ENCODE data around the gene MYMK.

The MYMK gene

GRCh38 chr9:133468374-133468773 lies 56.4 kb downstream of the MYMK start:
- Histone ChIP-seq H3K79me1 (ENCODE audit: low read length) (no peaks in the 10 kb centered on the region), H2AFZ (ENCODE audit: insufficient read depth, low read length, poor library complexity) (no peak overlapping the region), H3K23ac (ENCODE audit: low read length) (no peak overlapping the region), H3K27ac (ENCODE audit: low read depth, low read length) (no peak overlapping the region), H2BK12ac (ENCODE audit: low read length) (no peak overlapping the region), H3K79me2 (ENCODE audit: control insufficient read depth, insufficient read depth, low read length, poor library complexity) (no peaks in the 10 kb centered on the region), H2AK5ac (ENCODE audit: low read length) (no peak overlapping the region), H4K12ac (ENCODE audit: low read depth, low read length) (no peak overlapping the region), H4K91ac (ENCODE audit: low read depth, low read length) (no peak overlapping the region), H2BK120ac (ENCODE audit: insufficient read depth, low read length, poor library complexity) (no peak overlapping the region), H3K9ac (ENCODE audit: low read length) (no peak overlapping the region), H3K4ac (ENCODE audit: low read depth, low read length) (no peak overlapping the region), H3K14ac (ENCODE audit: low read length) (no peak overlapping the region), H3K4me2 (ENCODE audit: low read length) (no peak overlapping the region), H3K27me3 (ENCODE audit: insufficient read depth, low read length) (no peaks in the 10 kb centered on the region), H3K4me1 (ENCODE audit: control insufficient read depth in 1 of 2, insufficient read depth in 2 of 2, low read length in 2 of 2) (no peaks in the 10 kb centered on the region), H4K8ac (ENCODE audit: low read depth, low read length) (no peak overlapping the region), H3K18ac (ENCODE audit: low read length) (no peak overlapping the region), H3K4me3 (ENCODE audit: low read depth, low read length) (no peak overlapping the region), H2BK5ac (ENCODE audit: low read depth, low read length, poor library complexity) (no peak overlapping the region), H3K9me3 (ENCODE audit: insufficient read depth, low read depth, low read length) (no peaks in the 10 kb centered on the region), H3K36me3 (ENCODE audit: control insufficient read depth in 1 of 2, insufficient read depth in 2 of 2, low read length in 2 of 2) (peaks cover 18 to 19% of the 10 kb centered on the region in 2 experiments)
- no CpG with 5 or more reads among the region's 11 CpGs for WGBS (ENCODE audit: extremely low coverage, insufficient coverage, insufficient read length)
- DNase-seq = no peak

GRCh38 chr9:133467101-133467500 lies 57.7 kb downstream of the MYMK start:
- H3K79me1 ChIP-seq (ENCODE audit: low read length) = no peaks in the 10 kb centered on the region

DNA sequence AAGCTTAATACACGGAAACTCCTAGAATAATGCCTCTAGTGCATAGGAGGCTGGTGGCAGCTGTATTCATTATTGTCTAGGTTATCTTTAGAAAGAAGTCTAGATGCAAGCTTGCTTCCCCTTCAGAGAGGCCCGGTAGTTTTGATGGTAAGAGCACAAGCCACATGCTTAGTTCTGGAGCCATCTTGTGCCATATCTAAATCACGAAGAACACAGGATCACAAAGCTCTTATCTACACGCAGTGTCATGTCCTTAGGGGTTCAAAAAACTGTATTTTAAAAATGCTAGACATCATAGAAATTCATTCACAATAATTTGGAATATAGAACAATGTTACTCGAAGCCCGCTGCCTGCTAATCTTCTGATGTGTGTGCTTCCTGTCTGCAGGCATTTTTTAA lies 58.8 kb downstream of the MYMK start:
- no peak overlapping the region for H2AK5ac ChIP-seq (ENCODE audit: low read length)
- H4K91ac ChIP-seq (ENCODE audit: low read depth, low read length) = no peak overlapping the region
- whole genome bisulfite sequencing (ENCODE audit: extremely low coverage, insufficient coverage, insufficient read length) = no CpG with 5 or more reads among the region's 6 CpGs

More at GRCh38 chr9:133467101-133467500, 57.7 kb downstream of the MYMK start:
- Histone ChIP-seq H3K9ac (ENCODE audit: low read length) (no peak overlapping the region), H2BK5ac (ENCODE audit: low read depth, low read length, poor library complexity) (no peak overlapping the region), H3K18ac (ENCODE audit: low read length) (no peak overlapping the region), H3K79me2 (ENCODE audit: control insufficient read depth, insufficient read depth, low read length, poor library complexity) (no peaks in the 10 kb centered on the region), H2AFZ (ENCODE audit: insufficient read depth, low read length, poor library complexity) (no peak overlapping the region), H4K12ac (ENCODE audit: low read depth, low read length) (no peak overlapping the region), H4K8ac (ENCODE audit: low read depth, low read length) (no peak overlapping the region), H3K23ac (ENCODE audit: low read length) (no peak overlapping the region), H3K27ac (ENCODE audit: low read depth, low read length) (no peak overlapping the region), H2AK5ac (ENCODE audit: low read length) (no peak overlapping the region), H2BK120ac (ENCODE audit: insufficient read depth, low read length, poor library complexity) (no peak overlapping the region), H4K91ac (ENCODE audit: low read depth, low read length) (no peak overlapping the region), H3K14ac (ENCODE audit: low read length) (no peak overlapping the region), H3K36me3 (ENCODE audit: control insufficient read depth in 1 of 2, insufficient read depth in 2 of 2, low read length in 2 of 2) (peaks cover 15% of the 10 kb centered on the region in 2 experiments), H3K4me3 (ENCODE audit: low read depth, low read length) (no peak overlapping the region), H3K9me3 (ENCODE audit: insufficient read depth, low read depth, low read length) (no peaks in the 10 kb centered on the region), H3K27me3 (ENCODE audit: insufficient read depth, low read length) (no peaks in the 10 kb centered on the region), H2BK12ac (ENCODE audit: low read length) (no peak overlapping the region), H3K4me1 (ENCODE audit: control insufficient read depth in 1 of 2, insufficient read depth in 2 of 2, low read length in 2 of 2) (peaks cover 0 to 1% of the 10 kb centered on the region in 2 experiments), H3K4ac (ENCODE audit: low read depth, low read length) (no peak overlapping the region), H3K4me2 (ENCODE audit: low read length) (no peak overlapping the region)
- DNase-seq = no peak
- WGBS (ENCODE audit: extremely low coverage, insufficient coverage, insufficient read length) = no CpG with 5 or more reads among the region's 10 CpGs

GRCh38 chr9:133464638-133465037 lies 60.1 kb downstream of the MYMK start:
- Histone ChIP-seq H3K14ac (ENCODE audit: low read length) (no peak overlapping the region), H3K4me1 (ENCODE audit: control insufficient read depth in 1 of 2, insufficient read depth in 2 of 2, low read length in 2 of 2) (peaks cover 5 to 8% of the 10 kb centered on the region in 2 experiments), H3K27me3 (ENCODE audit: insufficient read depth, low read length) (no peaks in the 10 kb centered on the region), H3K79me2 (ENCODE audit: control insufficient read depth, insufficient read depth, low read length, poor library complexity) (peaks cover 2% of the 10 kb centered on the region), H3K4me3 (ENCODE audit: low read depth, low read length) (no peak overlapping the region), H3K18ac (ENCODE audit: low read length) (no peak overlapping the region), H4K91ac (ENCODE audit: low read depth, low read length) (no peak overlapping the region), H2BK120ac (ENCODE audit: insufficient read depth, low read length, poor library complexity) (no peak overlapping the region), H4K12ac (ENCODE audit: low read depth, low read length) (no peak overlapping the region), H3K4me2 (ENCODE audit: low read length) (no peak overlapping the region), H2BK5ac (ENCODE audit: low read depth, low read length, poor library complexity) (no peak overlapping the region), H2AK5ac (ENCODE audit: low read length) (no peak overlapping the region), H3K9ac (ENCODE audit: low read length) (no peak overlapping the region), H2AFZ (ENCODE audit: insufficient read depth, low read length, poor library complexity) (no peak overlapping the region), H3K79me1 (ENCODE audit: low read length) (peaks cover 5% of the 10 kb centered on the region), H2BK12ac (ENCODE audit: low read length) (no peak overlapping the region), H3K36me3 (ENCODE audit: control insufficient read depth in 1 of 2, insufficient read depth in 2 of 2, low read length in 2 of 2) (peaks cover 9 to 11% of the 10 kb centered on the region in 2 experiments), H3K9me3 (ENCODE audit: insufficient read depth, low read depth, low read length) (no peaks in the 10 kb centered on the region), H3K4ac (ENCODE audit: low read depth, low read length) (no peak overlapping the region), H3K27ac (ENCODE audit: low read depth, low read length) (no peak overlapping the region), H3K23ac (ENCODE audit: low read length) (no peak overlapping the region), H4K8ac (ENCODE audit: low read depth, low read length) (no peak overlapping the region)
- no CpG with 5 or more reads among the region's 10 CpGs for WGBS (ENCODE audit: extremely low coverage, insufficient coverage, insufficient read length)
- no peak for DNase-seq

More for the DNA sequence above, 58.8 kb downstream of the MYMK start:
- no peak overlapping the region for H4K12ac ChIP-seq (ENCODE audit: low read depth, low read length)
- peaks cover 2 to 5% of the 10 kb centered on the region in 2 experiments for H3K4me1 ChIP-seq (ENCODE audit: control insufficient read depth in 1 of 2, insufficient read depth in 2 of 2, low read length in 2 of 2)
- H3K14ac ChIP-seq (ENCODE audit: low read length) = no peak overlapping the region
- H2BK12ac ChIP-seq (ENCODE audit: low read length) = no peak overlapping the region
- H4K8ac ChIP-seq (ENCODE audit: low read depth, low read length) = no peak overlapping the region
- H3K4ac ChIP-seq (ENCODE audit: low read depth, low read length) = no peak overlapping the region
- no peak overlapping the region for H3K9ac ChIP-seq (ENCODE audit: low read length)
- no peaks in the 10 kb centered on the region for H3K27me3 ChIP-seq (ENCODE audit: insufficient read depth, low read length)
- no peak overlapping the region for H2AFZ ChIP-seq (ENCODE audit: insufficient read depth, low read length, poor library complexity)
- H3K79me2 ChIP-seq (ENCODE audit: control insufficient read depth, insufficient read depth, low read length, poor library complexity) = no peaks in the 10 kb centered on the region
- no peak for DNase-seq
- H3K27ac ChIP-seq (ENCODE audit: low read depth, low read length) = no peak overlapping the region
- no peaks in the 10 kb centered on the region for H3K9me3 ChIP-seq (ENCODE audit: insufficient read depth, low read depth, low read length)
- H3K18ac ChIP-seq (ENCODE audit: low read length) = no peak overlapping the region
- no peak overlapping the region for H3K4me2 ChIP-seq (ENCODE audit: low read length)
- H3K4me3 ChIP-seq (ENCODE audit: low read depth, low read length) = no peak overlapping the region
- H2BK120ac ChIP-seq (ENCODE audit: insufficient read depth, low read length, poor library complexity) = no peak overlapping the region
- H3K79me1 ChIP-seq (ENCODE audit: low read length) = no peaks in the 10 kb centered on the region
- H3K23ac ChIP-seq (ENCODE audit: low read length) = no peak overlapping the region
- H3K36me3 ChIP-seq (ENCODE audit: control insufficient read depth in 1 of 2, insufficient read depth in 2 of 2, low read length in 2 of 2) = peaks cover 9 to 11% of the 10 kb centered on the region in 2 experiments
- no peak overlapping the region for H2BK5ac ChIP-seq (ENCODE audit: low read depth, low read length, poor library complexity)
